Karpas-422 (cell line): ENCODE measurements around the gene UCP2. TPM values are rescaled to one million over a fixed set of nuclear protein-coding genes. Genes with fewer than 3 reads are reported as not detected.

Source experiments
- DNase-seq: peaks from one replicate; pipeline ENCODE4 v3.0.0-alpha.2; 2015
- H2AFZ ChIP-seq: fragments of 200-600 bp; sonication (generic); 2 replicates; pipeline ENCODE4 v1.6.1; 2014; ENCODE audit warnings: antibody characterized with exemption, low read length, mixed read lengths
- H3K27ac ChIP-seq: fragments of 200-600 bp; sonication (generic); 2 replicates; pipeline ENCODE4 v1.5.1; 2014; ENCODE audit warnings: mild to moderate bottlenecking, low read length, moderate library complexity
- H3K27me3 ChIP-seq: fragments of 200-600 bp; sonication (generic); 2 replicates; pipeline ENCODE4 v1.6.1; 2014; ENCODE audit warnings: low read length, mixed read lengths
- H3K36me3 ChIP-seq: fragments of 200-600 bp; sonication (generic); 2 replicates; pipeline ENCODE4 v1.6.1; 2014; ENCODE audit warnings: low read length, mixed read lengths; ENCODE audit not compliant: insufficient read depth
- H3K4me1 ChIP-seq: fragments of 200-600 bp; sonication (generic); 2 replicates; pipeline ENCODE4 v1.6.1; 2014; ENCODE audit warnings: mild to moderate bottlenecking, low read length, mixed read lengths
- H3K4me2 ChIP-seq: fragments of 200-600 bp; sonication (generic); 2 replicates; pipeline ENCODE4 v1.6.1; 2014; ENCODE audit warnings: low read length, low read depth, mild to moderate bottlenecking; ENCODE audit not compliant: poor library complexity, severe bottlenecking
- H3K4me3 ChIP-seq: fragments of 200-600 bp; sonication (generic); 2 replicates; pipeline ENCODE4 v1.5.1; 2014; ENCODE audit warnings: mild to moderate bottlenecking, antibody characterized with exemption, low read length, mixed read lengths
- H3K79me2 ChIP-seq: fragments of 200-600 bp; sonication (generic); 2 replicates; pipeline ENCODE4 v1.6.1; 2014; ENCODE audit warnings: mild to moderate bottlenecking, low read length, mixed read lengths
- H3K9ac ChIP-seq: fragments of 200-600 bp; sonication (generic); 2 replicates; pipeline ENCODE4 v1.6.0; 2014; ENCODE audit warnings: low read length
- H3K9me2 ChIP-seq: fragments of 200-600 bp; sonication (generic), shearing (Covaris generic); replicated peaks from 2 replicates; pipeline ENCODE4 v1.6.0; 2014; ENCODE audit warnings: mild to moderate bottlenecking, low read length, moderate library complexity; ENCODE audit not compliant: insufficient read depth
- H3K9me3 ChIP-seq: fragments of 300-700, 200-600 bp; sonication (generic); 2 replicates; pipeline ENCODE4 v1.6.1; 2014; ENCODE audit warnings: low read length, mixed read lengths
- H4K20me1 ChIP-seq: fragments of 200-600 bp; sonication (generic); 2 replicates; pipeline ENCODE4 v1.6.1; 2014; ENCODE audit warnings: mild to moderate bottlenecking, antibody characterized with exemption, low read length, low read depth; ENCODE audit not compliant: insufficient read depth
- total RNA-seq: library from RNA; depleted of rRNA; stranded (reverse); fragments of >200 nt; shearing (Covaris generic); gene quantifications from 2 replicates; pipeline ENCODE4 v1.2.3, GENCODE V29; 2014; ENCODE audit warnings: low replicate concordance

UCP2 gene
- total RNA-seq, 1 experiment from 2014 or later = 274 TPM

DNA sequence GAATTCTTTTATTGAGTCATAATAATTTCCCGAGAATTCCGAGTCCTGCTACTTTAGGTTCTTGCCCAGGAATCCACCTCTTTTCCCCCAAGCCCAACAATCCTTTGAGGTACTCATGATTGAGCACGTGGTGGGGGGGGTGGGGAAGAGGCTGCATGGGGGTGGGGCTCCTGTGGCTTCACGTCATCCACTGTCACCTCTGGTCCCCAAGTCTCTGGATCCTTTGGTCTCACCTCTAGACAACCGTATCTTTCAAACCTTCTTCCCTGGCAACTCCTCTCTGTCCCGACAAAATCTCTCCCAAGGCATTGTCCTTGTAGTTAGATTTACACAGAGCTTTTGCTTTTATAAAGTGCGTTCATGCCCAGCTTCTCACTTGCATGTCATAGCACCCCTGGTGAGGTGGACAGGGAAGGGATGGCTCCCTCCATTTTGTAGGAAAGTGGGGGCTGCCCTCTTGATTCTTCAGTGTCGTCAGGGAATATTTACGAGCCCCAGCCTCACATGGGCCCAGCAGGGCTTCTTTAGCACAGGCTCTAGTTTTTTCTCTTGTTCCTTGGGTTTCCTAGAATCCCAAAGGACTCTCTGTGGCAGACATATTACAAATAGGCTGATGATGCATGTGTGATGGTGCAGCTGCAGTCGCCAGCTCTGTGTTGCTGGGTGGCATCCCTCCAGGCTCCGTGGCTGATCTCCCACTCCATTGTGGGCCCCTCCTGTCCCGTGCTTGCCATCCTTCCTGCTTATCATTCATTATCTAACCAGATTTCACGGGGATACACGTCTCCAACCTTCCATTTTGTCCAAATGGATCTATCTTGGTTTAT lies 17.9 kb upstream of the UCP2 start:
- H3K4me1 ChIP-seq = peaks cover 49% of the 10 kb centered on the region

DNA sequence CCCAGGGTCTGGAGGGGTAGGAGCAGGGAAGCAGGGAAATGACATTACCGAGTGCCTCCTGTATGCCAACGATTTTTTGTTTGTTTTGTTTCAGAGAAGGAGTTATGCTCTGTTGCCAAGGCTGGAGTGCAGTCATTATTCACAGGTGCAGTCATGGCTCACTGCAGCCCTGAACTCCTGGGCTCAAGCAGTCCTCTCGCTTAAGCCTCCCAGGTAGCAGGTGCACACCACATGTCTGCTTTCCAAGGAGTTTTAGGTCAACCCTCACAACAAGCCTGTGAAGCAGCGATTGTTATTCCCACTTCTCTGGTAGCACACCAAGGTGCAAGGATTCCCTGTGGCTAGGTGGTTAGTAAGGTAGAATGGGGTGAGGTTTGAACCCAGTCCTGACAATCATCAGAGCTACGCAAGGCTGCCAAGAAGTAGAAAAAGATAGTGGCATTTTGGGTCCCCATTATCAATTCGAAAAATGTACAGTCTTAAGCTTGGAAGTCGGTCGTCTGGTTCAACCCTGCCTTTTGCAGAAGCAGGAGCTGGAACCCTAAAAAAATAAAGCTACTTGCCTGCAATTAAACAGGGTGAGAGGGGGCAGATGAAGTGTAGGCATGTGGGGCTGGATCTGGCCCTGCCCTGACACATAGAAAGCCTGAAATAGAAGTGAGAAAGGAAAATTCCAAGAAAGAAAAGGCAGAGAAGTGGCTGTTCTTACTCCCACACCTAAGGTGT lies 17.1 kb upstream of the UCP2 start:
- DNase-seq = peak; percentile 69
- Histone ChIP-seq H4K20me1 (no peaks in the 10 kb centered on the region; the same call in 1 of the 2 replicates), H3K27me3 (no peaks in the 10 kb centered on the region), H3K36me3 (peaks cover 17% of the 10 kb centered on the region; the same call in 1 of the 2 replicates), H3K4me1 (peaks cover 57% of the 10 kb centered on the region), H3K9me3 (no peaks in the 10 kb centered on the region), H3K79me2 (no peaks in the 10 kb centered on the region), H3K4me2 (peak overlapping the region; percentile 2), H2AFZ (no peak overlapping the region), H3K27ac (no peak overlapping the region), H3K9ac (no peak overlapping the region), H3K4me3 (no peak overlapping the region), H3K9me2 (no peaks in the 10 kb centered on the region)

More for the DNA sequence above, 17.9 kb upstream of the UCP2 start:
- Histone ChIP-seq H3K9me3 (no peaks in the 10 kb centered on the region), H3K79me2 (no peaks in the 10 kb centered on the region), H3K36me3 (peaks cover 17% of the 10 kb centered on the region; the same call in 1 of the 2 replicates), H3K27me3 (no peaks in the 10 kb centered on the region), H2AFZ (no peak overlapping the region), H3K9ac (no peak overlapping the region), H3K9me2 (no peaks in the 10 kb centered on the region), H3K27ac (no peak overlapping the region), H4K20me1 (no peaks in the 10 kb centered on the region; the same call in 1 of the 2 replicates), H3K4me3 (no peak overlapping the region), H3K4me2 (no peak overlapping the region)
- DNase-seq = no peak

DNA sequence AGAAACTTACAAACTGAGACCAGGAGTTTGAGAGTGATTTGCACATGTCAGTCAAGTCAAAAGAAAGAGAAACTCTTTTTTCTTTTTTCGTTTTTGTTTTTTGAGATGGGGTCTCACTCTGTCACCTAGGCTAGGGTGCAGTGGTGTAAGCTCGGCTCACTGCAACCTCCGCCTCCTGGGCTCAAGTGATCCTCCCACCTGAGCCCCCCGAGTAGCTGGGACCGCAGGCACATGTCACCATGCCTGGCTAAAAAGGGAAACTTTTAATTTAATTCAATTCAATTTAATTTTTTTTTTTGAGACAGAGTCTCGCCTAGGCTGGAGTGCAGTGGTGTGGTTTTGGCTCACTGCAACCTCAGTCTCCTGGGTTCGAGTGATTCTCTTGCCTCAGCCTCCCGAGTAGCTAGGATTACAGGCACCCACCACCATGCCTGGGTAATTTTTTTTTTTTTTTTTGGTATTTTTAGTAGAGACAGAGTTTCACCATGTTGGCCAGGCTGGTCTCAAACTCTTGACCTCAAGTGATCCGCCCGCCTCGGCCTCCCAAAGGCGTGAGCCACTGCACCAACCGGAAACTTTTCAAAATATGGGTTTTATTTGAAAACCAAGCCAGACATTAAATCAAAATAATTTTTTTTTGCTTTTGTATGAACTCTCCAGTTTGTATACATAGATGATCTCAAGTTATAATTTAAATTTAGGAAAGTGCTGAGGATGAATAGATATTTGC lies 16.4 kb upstream of the UCP2 start:
- H3K79me2 ChIP-seq = no peaks in the 10 kb centered on the region
- H3K4me2 ChIP-seq = peak overlapping the region; percentile 2
- H3K9me3 ChIP-seq = no peaks in the 10 kb centered on the region
- H3K27me3 ChIP-seq = no peaks in the 10 kb centered on the region
- no peak for DNase-seq
- H3K36me3 ChIP-seq = peaks cover 17% of the 10 kb centered on the region; the same call in 1 of the 2 replicates
- peaks cover 65% of the 10 kb centered on the region for H3K4me1 ChIP-seq
- H4K20me1 ChIP-seq = no peaks in the 10 kb centered on the region; the same call in 1 of the 2 replicates
- H3K9me2 ChIP-seq = no peaks in the 10 kb centered on the region
- no peak overlapping the region for H3K9ac ChIP-seq
- no peak overlapping the region for H3K27ac ChIP-seq
- H3K4me3 ChIP-seq = no peak overlapping the region
- H2AFZ ChIP-seq = no peak overlapping the region

DNA sequence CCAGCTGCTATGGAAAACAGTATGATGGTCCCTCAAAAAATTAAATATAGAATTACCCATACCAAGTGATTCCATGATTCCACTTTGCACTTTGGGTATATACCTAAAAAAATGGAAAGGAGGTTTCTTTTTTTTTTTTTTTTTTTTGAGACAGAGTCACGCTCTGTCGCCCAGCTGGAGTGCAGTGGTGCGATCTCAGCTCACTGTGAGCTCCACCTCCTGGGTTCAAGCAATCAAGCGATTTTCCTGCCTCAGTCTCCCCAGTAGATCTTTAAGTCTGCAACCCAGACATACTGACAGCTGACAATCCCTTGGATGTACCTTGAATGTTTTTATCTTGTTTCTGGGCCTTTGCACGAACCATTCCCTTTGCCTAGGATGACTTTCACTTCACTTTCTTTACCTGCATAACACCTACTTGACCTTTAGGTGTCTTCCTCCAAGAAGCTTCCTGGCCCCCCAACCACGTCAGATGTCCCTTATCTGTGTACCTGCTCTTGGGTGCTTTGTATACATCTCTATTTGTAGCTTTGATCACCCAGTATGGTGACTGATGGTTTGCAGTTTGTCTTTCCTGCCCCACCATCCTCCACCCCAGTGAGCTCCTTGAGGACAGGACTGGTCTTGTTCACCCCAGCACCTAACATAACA lies 14.6 kb upstream of the UCP2 start:
- peaks cover 80% of the 10 kb centered on the region for H3K4me1 ChIP-seq
- H3K27me3 ChIP-seq = no peaks in the 10 kb centered on the region
- peak overlapping the region; percentile 40 for H3K4me2 ChIP-seq
- no peak overlapping the region for H2AFZ ChIP-seq
- no peak overlapping the region for H3K9ac ChIP-seq
- H3K27ac ChIP-seq = peak overlapping the region; percentile 66; the same call in 1 of the 2 replicates
- 0 out of 2 replicates have a peak, but pooled peaks cover 6% of the 10 kb centered on the region for H3K36me3 ChIP-seq
- no peaks in the 10 kb centered on the region for H3K9me2 ChIP-seq
- H3K79me2 ChIP-seq = no peaks in the 10 kb centered on the region
- H3K9me3 ChIP-seq = no peaks in the 10 kb centered on the region
- no peaks in the 10 kb centered on the region; the same call in 1 of the 2 replicates for H4K20me1 ChIP-seq
- no peak for DNase-seq
- H3K4me3 ChIP-seq = 0 out of 2 replicates have a peak overlapping the region, but pooled peaks have one; percentile 14

- H3K9me2 ChIP-seq = no peaks in the 10 kb centered on the region
- no peaks in the 10 kb centered on the region; the same call in 1 of the 2 replicates for H4K20me1 ChIP-seq
- H3K9me3 ChIP-seq = no peaks in the 10 kb centered on the region
- 0 out of 2 replicates have a peak, but pooled peaks cover 1% of the 10 kb centered on the region for H3K36me3 ChIP-seq
- DNase-seq = peak; percentile 40
- peak overlapping the region; percentile 66 for H3K27ac ChIP-seq
- H2AFZ ChIP-seq = no peak overlapping the region
- H3K79me2 ChIP-seq = no peaks in the 10 kb centered on the region
- no peak overlapping the region for H3K9ac ChIP-seq
- H3K4me1 ChIP-seq = peaks cover 90% of the 10 kb centered on the region
- no peak overlapping the region for H3K4me2 ChIP-seq
- no peak overlapping the region for H3K4me3 ChIP-seq
- no peaks in the 10 kb centered on the region for H3K27me3 ChIP-seq
Measured at GRCh38 chr11:73996161-73996747, 13.6 kb upstream of the UCP2 start.

- no peak overlapping the region for H3K4me3 ChIP-seq
Measured at GRCh38 chr11:73995731-73996130, 13.1 kb upstream of the UCP2 start.

DNA sequence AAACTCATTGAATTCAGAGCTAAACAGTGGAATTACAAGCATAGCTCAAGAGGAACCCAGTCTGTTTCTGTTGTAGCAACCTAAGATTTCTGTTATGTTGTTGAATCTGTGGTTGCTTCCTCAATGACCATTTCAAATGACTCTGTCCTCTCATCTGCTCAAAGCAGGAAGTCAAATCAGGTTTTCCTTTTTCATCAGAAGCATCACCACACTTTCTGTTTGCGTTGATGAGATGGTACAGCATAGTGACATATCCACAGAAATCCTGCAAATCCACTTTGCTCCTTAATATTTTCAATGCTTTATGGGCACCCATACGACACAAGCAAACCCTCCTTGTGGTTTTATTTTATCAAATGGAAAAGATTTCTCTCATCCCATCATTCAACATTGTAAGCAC lies 12.6 kb upstream of the UCP2 start:
- H3K79me2 ChIP-seq = no peaks in the 10 kb centered on the region
- H3K4me3 ChIP-seq = no peak overlapping the region
- H3K27ac ChIP-seq = peak overlapping the region; percentile 66
- peak overlapping the region; percentile 18 for H3K4me2 ChIP-seq
- H3K27me3 ChIP-seq = no peaks in the 10 kb centered on the region
- no peaks in the 10 kb centered on the region for H3K36me3 ChIP-seq
- H2AFZ ChIP-seq = no peak overlapping the region
- no peaks in the 10 kb centered on the region for H4K20me1 ChIP-seq
- no peaks in the 10 kb centered on the region for H3K9me3 ChIP-seq
- no peaks in the 10 kb centered on the region for H3K9me2 ChIP-seq
- 0 out of 2 replicates have a peak overlapping the region, but pooled peaks have one; percentile 17 for H3K9ac ChIP-seq
- H3K4me1 ChIP-seq = peaks cover 94% of the 10 kb centered on the region
- DNase-seq = peak; percentile 82

More at GRCh38 chr11:73995731-73996130, 13.1 kb upstream of the UCP2 start:
- no peaks in the 10 kb centered on the region for H3K27me3 ChIP-seq
- no peaks in the 10 kb centered on the region for H3K79me2 ChIP-seq
- H2AFZ ChIP-seq = no peak overlapping the region
- peak overlapping the region; percentile 66 for H3K27ac ChIP-seq
- peaks cover 94% of the 10 kb centered on the region for H3K4me1 ChIP-seq
- H3K9me3 ChIP-seq = no peaks in the 10 kb centered on the region
- H3K36me3 ChIP-seq = no peaks in the 10 kb centered on the region
- peak; percentile 50 for DNase-seq
- no peaks in the 10 kb centered on the region for H3K9me2 ChIP-seq
- H4K20me1 ChIP-seq = no peaks in the 10 kb centered on the region
- peak overlapping the region; percentile 18 for H3K4me2 ChIP-seq
- no peak overlapping the region for H3K9ac ChIP-seq
